AG04449 (cell line): Measurements from ENCODE around the gene LEKR1.

ENCODE experiments used
- CTCF ChIA-PET: fragments of 350-600 bp; formaldehyde crosslinking; extraction: SDS; loops from one replicate; lab custom pipeline; 2021; ENCODE audit warnings: antibody characterized with exemption; lab: Yijun Ruan, JAX
- POLR2A ChIA-PET: fragments of 400-600, 350-600 bp; formaldehyde crosslinking; extraction: SDS; loops from one replicate; lab custom pipeline; 2020; ENCODE audit warnings: antibody characterized with exemption, inconsistent platforms; lab: Yijun Ruan, JAX
- DNase-seq: peaks from one replicate; pipeline ENCODE4 v3.0.0-alpha.2; 2010; ENCODE audit warnings: low read depth, low spot score
- H3K4me3 ChIP-seq: 2 replicates; pipeline ENCODE4 v1.5.1; 2011; ENCODE audit warnings: low read depth, mild to moderate bottlenecking, control low read depth, low read length
- CTCF ChIP-seq: IDR thresholded peaks from one replicate; pipeline ENCODE4 v1.5.1; 2011; ENCODE audit warnings: mild to moderate bottlenecking, moderate library complexity, low read length, control low read depth, inconsistent platforms; ENCODE audit not compliant: insufficient read depth; ENCODE audit errors: missing control alignments

Gene LEKR1

GRCh38 chr3:157046520-157046919, 220.4 kb downstream of the LEKR1 start:
- CTCF ChIA-PET, result no interaction called here
- POLR2A ChIA-PET, result no interaction called here

GRCh38 chr3:157051055-157051454, 224.9 kb downstream of the LEKR1 start:
- DNase-seq, result no peak
- POLR2A ChIA-PET, result no interaction called here
- no peak for TF ChIP-seq CTCF
- CTCF ChIA-PET, result interaction anchor here (0.9 to 1.7 kb wide), 2 partner anchors 11 to 31 kb away, joined by 3 to 9 read pairs; no protein-coding TSS in a partner anchor
- H3K4me3 ChIP-seq, result no peak overlapping the region

More at GRCh38 chr3:157046520-157046919, 220.4 kb downstream of the LEKR1 start:
- DNase-seq, result no peak
- TF ChIP-seq CTCF, result no peak
- H3K4me3 ChIP-seq, result no peak overlapping the region

GRCh38 chr3:157051591-157051990, 225.4 kb downstream of the LEKR1 start:
- POLR2A ChIA-PET, result no interaction called here
- no peak overlapping the region for H3K4me3 ChIP-seq
- TF ChIP-seq CTCF, result no peak
- CTCF ChIA-PET, result interaction anchor here (0.9 to 1.7 kb wide), 2 partner anchors 10 to 30 kb away, joined by 3 to 9 read pairs; no protein-coding TSS in a partner anchor
- no peak for DNase-seq

- POLR2A ChIA-PET, result no interaction called here
- DNase-seq, result no peak
- CTCF ChIA-PET, result no interaction called here
- no peak for TF ChIP-seq CTCF
- no peak overlapping the region for H3K4me3 ChIP-seq
Measured at GRCh38 chr3:157056035-157056434, 229.9 kb downstream of the LEKR1 start.

GRCh38 chr3:157058392-157059071, 232.4 kb downstream of the LEKR1 start:
- ChIA-PET POLR2A (no interaction called here), CTCF (no interaction called here)
- no peak for TF ChIP-seq CTCF
- DNase-seq, result no peak
- no peak overlapping the region for H3K4me3 ChIP-seq

- H3K4me3 ChIP-seq, result no peak overlapping the region
- CTCF ChIA-PET, result no interaction called here
- POLR2A ChIA-PET, result no interaction called here
- DNase-seq, result no peak
- no peak for TF ChIP-seq CTCF
Measured at GRCh38 chr3:157059181-157059580, 233.0 kb downstream of the LEKR1 start.
